Tibial nerve (tissue), 4 donors: Measurements from ENCODE around the gene CNNM4.
A peak's percentile ranks its signal among the peaks of the same experiment; 100 is the strongest.

Experiments
- EP300 ChIP-seq, 2 donors: sonication (generic); formaldehyde crosslinking; IDR thresholded peaks; one replicate each; pipeline ENCODE4 v1.6.1; 2017; ENCODE audit warnings: antibody characterized with exemption in 2 of 2, mild to moderate bottlenecking in 1 of 2
- POLR2A ChIP-seq, 2 donors: fragments of 450-650 bp; IDR thresholded peaks; one replicate each; pipeline ENCODE4 v1.6.1; 2017; ENCODE audit warnings: antibody characterized with exemption in 2 of 2, mild to moderate bottlenecking in 2 of 2, moderate library complexity in 2 of 2
- TF ChIP-seq, protein P1 (sequence below), 5 experiments: fragments of 200-600 bp in 3 of 5; fragments of 450-650 bp in 2 of 5; sonication (generic) in 3 of 5; IDR thresholded peaks; one replicate each; pipeline ENCODE4 v1.5.1; 2016 to 2019; ENCODE audit warnings: antibody characterized with exemption in 5 of 5, mild to moderate bottlenecking in 3 of 5, moderate library complexity in 2 of 5

DNA sequence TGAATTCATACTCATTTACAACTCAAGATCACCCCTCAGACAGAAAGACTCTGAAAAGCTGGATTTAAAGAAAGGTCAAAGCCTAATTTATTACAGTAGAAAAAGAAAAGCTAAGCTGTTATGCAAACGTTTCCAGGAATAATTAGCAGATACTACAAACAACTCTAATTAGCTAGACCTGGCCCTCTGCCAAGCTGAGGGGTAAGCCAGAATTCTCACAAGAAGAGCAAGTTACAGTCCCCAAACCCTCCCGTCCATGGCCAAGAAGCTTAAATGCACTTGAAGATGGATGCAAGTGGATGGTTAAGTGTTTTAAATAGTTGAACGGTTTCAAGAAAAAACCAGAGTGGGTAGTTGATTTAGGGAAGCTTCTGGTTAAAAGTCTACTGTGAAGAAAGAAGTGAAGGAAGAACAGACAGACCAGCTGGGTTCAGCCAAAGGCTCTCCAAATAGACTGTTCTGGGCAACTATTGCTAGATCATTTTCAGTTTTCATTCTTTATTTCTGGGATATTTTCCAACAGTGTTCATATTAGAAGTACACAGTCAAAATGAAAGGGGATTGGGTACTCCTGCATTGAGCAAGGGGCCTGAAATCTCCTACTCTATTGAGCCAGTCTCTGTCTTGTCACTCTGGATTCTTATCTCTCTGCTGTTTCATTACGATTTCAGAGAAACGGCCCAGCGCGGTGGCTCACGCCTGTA is 25.7 kb upstream of the CNNM4 start:
- TF ChIP-seq, protein P1, sequence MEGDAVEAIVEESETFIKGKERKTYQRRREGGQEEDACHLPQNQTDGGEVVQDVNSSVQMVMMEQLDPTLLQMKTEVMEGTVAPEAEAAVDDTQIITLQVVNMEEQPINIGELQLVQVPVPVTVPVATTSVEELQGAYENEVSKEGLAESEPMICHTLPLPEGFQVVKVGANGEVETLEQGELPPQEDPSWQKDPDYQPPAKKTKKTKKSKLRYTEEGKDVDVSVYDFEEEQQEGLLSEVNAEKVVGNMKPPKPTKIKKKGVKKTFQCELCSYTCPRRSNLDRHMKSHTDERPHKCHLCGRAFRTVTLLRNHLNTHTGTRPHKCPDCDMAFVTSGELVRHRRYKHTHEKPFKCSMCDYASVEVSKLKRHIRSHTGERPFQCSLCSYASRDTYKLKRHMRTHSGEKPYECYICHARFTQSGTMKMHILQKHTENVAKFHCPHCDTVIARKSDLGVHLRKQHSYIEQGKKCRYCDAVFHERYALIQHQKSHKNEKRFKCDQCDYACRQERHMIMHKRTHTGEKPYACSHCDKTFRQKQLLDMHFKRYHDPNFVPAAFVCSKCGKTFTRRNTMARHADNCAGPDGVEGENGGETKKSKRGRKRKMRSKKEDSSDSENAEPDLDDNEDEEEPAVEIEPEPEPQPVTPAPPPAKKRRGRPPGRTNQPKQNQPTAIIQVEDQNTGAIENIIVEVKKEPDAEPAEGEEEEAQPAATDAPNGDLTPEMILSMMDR (IDR thresholded peaks at IDR 0.05), result no peak
- TF ChIP-seq POLR2A (IDR thresholded peaks at IDR 0.05) (no peak), EP300 (IDR thresholded peaks at IDR 0.05) (peak in 1 of 2 donors; percentile 50)
